Measurements from ENCODE around the gene GPR146. TPM values are rescaled to one million over a fixed set of nuclear protein-coding genes. Genes with fewer than 3 reads are reported as not detected.

GPR146 gene
- total RNA-seq, 1 experiment from 2014 or later = 0.92 TPM

DNA sequence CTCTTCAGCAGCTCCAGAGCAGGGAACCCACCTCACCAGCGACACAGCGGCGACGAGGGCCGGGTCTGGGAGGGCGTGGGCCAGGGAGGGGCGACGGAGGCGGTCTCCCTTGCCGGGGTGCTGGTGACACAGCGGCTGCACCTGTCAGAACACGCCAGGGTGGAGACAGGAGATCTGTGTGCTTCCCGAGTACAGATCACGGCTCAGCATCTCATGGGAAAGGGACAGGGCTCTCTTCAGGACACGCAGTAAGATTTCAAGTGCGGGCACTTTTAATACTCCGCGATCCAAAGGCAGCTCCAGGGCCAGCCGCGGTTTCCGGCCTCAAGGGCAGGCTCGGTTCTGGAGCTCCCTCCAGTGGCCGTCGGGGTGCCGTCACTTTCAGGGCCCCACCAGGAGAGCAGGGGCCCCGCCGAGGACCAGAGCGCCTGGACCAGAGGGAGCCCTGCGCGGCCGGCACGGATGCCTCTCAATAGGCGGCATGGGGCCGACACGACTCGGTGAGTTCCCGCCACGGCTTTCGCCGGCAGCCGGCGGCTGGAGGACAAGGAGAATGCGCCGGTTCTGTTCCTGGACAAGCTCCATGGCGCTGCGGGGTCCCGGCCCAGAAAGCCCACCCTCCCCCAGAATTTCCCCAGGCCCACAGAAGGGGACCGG, 21.4 kb downstream of the GPR146 start (continued):
- TF ChIP-seq, protein P1, sequence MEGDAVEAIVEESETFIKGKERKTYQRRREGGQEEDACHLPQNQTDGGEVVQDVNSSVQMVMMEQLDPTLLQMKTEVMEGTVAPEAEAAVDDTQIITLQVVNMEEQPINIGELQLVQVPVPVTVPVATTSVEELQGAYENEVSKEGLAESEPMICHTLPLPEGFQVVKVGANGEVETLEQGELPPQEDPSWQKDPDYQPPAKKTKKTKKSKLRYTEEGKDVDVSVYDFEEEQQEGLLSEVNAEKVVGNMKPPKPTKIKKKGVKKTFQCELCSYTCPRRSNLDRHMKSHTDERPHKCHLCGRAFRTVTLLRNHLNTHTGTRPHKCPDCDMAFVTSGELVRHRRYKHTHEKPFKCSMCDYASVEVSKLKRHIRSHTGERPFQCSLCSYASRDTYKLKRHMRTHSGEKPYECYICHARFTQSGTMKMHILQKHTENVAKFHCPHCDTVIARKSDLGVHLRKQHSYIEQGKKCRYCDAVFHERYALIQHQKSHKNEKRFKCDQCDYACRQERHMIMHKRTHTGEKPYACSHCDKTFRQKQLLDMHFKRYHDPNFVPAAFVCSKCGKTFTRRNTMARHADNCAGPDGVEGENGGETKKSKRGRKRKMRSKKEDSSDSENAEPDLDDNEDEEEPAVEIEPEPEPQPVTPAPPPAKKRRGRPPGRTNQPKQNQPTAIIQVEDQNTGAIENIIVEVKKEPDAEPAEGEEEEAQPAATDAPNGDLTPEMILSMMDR (IDR thresholded peaks at IDR 0.05) = peak; percentile 72
- TF ChIP-seq ETV6 (CRISPR knock-in tag; IDR thresholded peaks at IDR 0.05) (0 out of 2 replicates have a peak, but pooled peaks have one; percentile 31), ZNF138 (CRISPR knock-in tag; conservative IDR thresholded peaks at IDR 0.05) (no peak)
- TF ChIP-seq, protein P2, sequence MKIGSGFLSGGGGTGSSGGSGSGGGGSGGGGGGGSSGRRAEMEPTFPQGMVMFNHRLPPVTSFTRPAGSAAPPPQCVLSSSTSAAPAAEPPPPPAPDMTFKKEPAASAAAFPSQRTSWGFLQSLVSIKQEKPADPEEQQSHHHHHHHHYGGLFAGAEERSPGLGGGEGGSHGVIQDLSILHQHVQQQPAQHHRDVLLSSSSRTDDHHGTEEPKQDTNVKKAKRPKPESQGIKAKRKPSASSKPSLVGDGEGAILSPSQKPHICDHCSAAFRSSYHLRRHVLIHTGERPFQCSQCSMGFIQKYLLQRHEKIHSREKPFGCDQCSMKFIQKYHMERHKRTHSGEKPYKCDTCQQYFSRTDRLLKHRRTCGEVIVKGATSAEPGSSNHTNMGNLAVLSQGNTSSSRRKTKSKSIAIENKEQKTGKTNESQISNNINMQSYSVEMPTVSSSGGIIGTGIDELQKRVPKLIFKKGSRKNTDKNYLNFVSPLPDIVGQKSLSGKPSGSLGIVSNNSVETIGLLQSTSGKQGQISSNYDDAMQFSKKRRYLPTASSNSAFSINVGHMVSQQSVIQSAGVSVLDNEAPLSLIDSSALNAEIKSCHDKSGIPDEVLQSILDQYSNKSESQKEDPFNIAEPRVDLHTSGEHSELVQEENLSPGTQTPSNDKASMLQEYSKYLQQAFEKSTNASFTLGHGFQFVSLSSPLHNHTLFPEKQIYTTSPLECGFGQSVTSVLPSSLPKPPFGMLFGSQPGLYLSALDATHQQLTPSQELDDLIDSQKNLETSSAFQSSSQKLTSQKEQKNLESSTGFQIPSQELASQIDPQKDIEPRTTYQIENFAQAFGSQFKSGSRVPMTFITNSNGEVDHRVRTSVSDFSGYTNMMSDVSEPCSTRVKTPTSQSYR (CRISPR knock-in tag; IDR thresholded peaks at IDR 0.05) = no peak
- TF ChIP-seq, protein P3, sequence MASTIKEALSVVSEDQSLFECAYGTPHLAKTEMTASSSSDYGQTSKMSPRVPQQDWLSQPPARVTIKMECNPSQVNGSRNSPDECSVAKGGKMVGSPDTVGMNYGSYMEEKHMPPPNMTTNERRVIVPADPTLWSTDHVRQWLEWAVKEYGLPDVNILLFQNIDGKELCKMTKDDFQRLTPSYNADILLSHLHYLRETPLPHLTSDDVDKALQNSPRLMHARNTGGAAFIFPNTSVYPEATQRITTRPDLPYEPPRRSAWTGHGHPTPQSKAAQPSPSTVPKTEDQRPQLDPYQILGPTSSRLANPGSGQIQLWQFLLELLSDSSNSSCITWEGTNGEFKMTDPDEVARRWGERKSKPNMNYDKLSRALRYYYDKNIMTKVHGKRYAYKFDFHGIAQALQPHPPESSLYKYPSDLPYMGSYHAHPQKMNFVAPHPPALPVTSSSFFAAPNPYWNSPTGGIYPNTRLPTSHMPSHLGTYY (CRISPR knock-in tag; IDR thresholded peaks at IDR 0.05) = no peak
- TF ChIP-seq, protein P4, sequence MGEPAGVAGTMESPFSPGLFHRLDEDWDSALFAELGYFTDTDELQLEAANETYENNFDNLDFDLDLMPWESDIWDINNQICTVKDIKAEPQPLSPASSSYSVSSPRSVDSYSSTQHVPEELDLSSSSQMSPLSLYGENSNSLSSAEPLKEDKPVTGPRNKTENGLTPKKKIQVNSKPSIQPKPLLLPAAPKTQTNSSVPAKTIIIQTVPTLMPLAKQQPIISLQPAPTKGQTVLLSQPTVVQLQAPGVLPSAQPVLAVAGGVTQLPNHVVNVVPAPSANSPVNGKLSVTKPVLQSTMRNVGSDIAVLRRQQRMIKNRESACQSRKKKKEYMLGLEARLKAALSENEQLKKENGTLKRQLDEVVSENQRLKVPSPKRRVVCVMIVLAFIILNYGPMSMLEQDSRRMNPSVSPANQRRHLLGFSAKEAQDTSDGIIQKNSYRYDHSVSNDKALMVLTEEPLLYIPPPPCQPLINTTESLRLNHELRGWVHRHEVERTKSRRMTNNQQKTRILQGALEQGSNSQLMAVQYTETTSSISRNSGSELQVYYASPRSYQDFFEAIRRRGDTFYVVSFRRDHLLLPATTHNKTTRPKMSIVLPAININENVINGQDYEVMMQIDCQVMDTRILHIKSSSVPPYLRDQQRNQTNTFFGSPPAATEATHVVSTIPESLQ (CRISPR knock-in tag; IDR thresholded peaks at IDR 0.05) = no peak

DNA sequence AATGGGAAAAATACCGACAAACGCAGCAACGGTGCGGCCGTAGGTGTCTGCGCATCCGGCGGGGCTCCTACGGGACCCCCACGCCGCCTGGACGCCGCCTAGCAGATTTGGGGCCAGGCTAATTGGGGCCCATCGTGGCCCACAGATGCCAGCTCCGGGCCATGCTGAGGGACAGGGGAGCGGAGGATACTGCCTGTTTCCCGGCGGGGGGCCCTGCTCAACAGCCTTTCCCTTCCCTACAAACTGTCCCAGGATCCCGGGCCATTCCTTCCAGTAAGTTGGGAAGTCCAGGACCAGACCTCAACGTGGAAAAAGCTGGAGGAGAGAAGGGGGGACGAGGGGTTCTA, 21.9 kb downstream of the GPR146 start:
- peaks cover 6% of the 10 kb centered on the region; the same call in 1 of the 2 replicates for H3K36me3 Mint-ChIP-seq
- no peaks in the 10 kb centered on the region for H3K27me3 Mint-ChIP-seq (ENCODE audit: low read depth)
- peak; percentile 6; the same call in 1 of the 2 replicates for ATAC-seq
- POLR2A ChIA-PET = interaction anchor here (0.9 to 2.0 kb wide), 3 partner anchors 9 to 110 kb away, joined by 3 to 7 read pairs (median 3); no protein-coding TSS in a partner anchor
- DNase-seq (ENCODE audit: low spot score) = no peak
- 0 out of 2 replicates have a peak, but pooled peaks cover 3% of the 10 kb centered on the region for H3K4me1 Mint-ChIP-seq
- peaks cover 10% of the 10 kb centered on the region for H3K9me3 Mint-ChIP-seq
- no peak overlapping the region for H3K27ac Mint-ChIP-seq
- CTCF ChIA-PET = interaction anchor here (0.6 to 3.8 kb wide), 40 partner anchors 9 to 997 kb away, joined by 3 to 140 read pairs (median 6); partner anchors contain the start of genes COX19, GPER1 and GPR146
- no peak overlapping the region for H3K4me3 Mint-ChIP-seq
- TF ChIP-seq, protein P5, sequence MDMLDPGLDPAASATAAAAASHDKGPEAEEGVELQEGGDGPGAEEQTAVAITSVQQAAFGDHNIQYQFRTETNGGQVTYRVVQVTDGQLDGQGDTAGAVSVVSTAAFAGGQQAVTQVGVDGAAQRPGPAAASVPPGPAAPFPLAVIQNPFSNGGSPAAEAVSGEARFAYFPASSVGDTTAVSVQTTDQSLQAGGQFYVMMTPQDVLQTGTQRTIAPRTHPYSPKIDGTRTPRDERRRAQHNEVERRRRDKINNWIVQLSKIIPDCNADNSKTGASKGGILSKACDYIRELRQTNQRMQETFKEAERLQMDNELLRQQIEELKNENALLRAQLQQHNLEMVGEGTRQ (CRISPR knock-in tag; IDR thresholded peaks at IDR 0.05) = no peak
- TF ChIP-seq, protein P6, sequence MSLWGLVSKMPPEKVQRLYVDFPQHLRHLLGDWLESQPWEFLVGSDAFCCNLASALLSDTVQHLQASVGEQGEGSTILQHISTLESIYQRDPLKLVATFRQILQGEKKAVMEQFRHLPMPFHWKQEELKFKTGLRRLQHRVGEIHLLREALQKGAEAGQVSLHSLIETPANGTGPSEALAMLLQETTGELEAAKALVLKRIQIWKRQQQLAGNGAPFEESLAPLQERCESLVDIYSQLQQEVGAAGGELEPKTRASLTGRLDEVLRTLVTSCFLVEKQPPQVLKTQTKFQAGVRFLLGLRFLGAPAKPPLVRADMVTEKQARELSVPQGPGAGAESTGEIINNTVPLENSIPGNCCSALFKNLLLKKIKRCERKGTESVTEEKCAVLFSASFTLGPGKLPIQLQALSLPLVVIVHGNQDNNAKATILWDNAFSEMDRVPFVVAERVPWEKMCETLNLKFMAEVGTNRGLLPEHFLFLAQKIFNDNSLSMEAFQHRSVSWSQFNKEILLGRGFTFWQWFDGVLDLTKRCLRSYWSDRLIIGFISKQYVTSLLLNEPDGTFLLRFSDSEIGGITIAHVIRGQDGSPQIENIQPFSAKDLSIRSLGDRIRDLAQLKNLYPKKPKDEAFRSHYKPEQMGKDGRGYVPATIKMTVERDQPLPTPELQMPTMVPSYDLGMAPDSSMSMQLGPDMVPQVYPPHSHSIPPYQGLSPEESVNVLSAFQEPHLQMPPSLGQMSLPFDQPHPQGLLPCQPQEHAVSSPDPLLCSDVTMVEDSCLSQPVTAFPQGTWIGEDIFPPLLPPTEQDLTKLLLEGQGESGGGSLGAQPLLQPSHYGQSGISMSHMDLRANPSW (CRISPR knock-in tag; conservative IDR thresholded peaks at IDR 0.05; ENCODE audit: low read depth) = no peak
- TF ChIP-seq, protein P7, sequence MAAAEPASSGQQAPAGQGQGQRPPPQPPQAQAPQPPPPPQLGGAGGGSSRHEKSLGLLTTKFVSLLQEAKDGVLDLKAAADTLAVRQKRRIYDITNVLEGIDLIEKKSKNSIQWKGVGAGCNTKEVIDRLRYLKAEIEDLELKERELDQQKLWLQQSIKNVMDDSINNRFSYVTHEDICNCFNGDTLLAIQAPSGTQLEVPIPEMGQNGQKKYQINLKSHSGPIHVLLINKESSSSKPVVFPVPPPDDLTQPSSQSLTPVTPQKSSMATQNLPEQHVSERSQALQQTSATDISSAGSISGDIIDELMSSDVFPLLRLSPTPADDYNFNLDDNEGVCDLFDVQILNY (CRISPR knock-in tag; IDR thresholded peaks at IDR 0.05) = no peak
- TF ChIP-seq IRF2 (CRISPR knock-in tag; IDR thresholded peaks at IDR 0.05; ENCODE audit: borderline replicate concordance, low read depth) (no peak), NFATC4 (CRISPR knock-in tag; IDR thresholded peaks at IDR 0.05) (no peak), ZNF423 (CRISPR knock-in tag; IDR thresholded peaks at IDR 0.05) (no peak), ZBTB21 (CRISPR knock-in tag; IDR thresholded peaks at IDR 0.05; ENCODE audit: borderline replicate concordance) (no peak), ZNF232 (CRISPR knock-in tag; IDR thresholded peaks at IDR 0.05) (no peak)
- TF ChIP-seq, protein P8, sequence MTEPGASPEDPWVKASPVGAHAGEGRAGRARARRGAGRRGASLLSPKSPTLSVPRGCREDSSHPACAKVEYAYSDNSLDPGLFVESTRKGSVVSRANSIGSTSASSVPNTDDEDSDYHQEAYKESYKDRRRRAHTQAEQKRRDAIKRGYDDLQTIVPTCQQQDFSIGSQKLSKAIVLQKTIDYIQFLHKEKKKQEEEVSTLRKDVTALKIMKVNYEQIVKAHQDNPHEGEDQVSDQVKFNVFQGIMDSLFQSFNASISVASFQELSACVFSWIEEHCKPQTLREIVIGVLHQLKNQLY (CRISPR knock-in tag; IDR thresholded peaks at IDR 0.05) = no peak
- TF ChIP-seq, protein P9, sequence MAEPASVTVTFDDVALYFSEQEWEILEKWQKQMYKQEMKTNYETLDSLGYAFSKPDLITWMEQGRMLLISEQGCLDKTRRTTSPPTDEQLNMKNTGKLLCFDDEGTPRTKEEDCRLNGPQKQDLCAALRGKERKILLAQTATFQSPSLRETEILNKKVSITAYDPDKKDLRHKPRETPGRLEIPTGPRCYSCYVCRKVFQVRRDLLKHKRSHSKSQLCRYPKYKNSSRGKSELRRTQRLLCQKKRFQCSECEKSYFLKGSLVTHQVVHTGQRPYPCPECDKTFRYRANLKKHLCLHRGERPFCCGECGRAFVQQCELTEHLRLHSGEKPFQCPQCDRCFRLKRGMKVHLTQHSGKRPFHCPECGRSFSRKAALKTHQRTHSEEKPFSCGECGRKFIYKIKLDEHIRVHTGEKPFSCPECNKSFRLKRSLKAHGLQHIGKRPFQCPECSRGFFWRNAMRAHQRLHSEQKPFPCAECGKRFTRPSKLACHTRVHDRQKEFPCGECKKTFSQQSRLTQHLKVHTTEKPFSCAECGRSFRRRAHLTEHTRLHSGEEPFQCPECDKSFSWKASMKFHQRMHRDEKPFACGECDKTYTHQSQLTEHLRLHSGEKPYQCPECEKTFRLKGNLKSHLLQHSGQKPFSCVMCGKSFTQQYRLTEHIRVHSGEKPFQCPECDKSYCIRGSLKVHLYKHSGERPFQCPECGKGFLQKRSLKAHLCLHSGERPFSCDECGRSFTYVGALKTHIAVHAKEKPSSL (CRISPR knock-in tag; conservative IDR thresholded peaks at IDR 0.05) = no peak
